HG03457 (cell line): ENCODE data around the gene KCNN4.

Experiments used
- ATAC-seq: cut with Tn5 transposase; IDR thresholded peaks from one replicate; pipeline ENCODE4 v1.9.1; 2021; ENCODE audit warnings: moderate number of reproducible peaks; ENCODE audit not compliant: unreplicated experiment

KCNN4 gene

GRCh38 chr19:43751466-43752220 is 29.1 kb downstream of the KCNN4 start:
- ATAC-seq: no peak

- no peak for ATAC-seq
These were observed 30.9 kb downstream of the KCNN4 start for GRCh38 chr19:43749898-43750297.

- no peak for ATAC-seq
These were observed 31.6 kb downstream of the KCNN4 start for GRCh38 chr19:43749152-43749551.

GRCh38 chr19:43748685-43749084 is 32.1 kb downstream of the KCNN4 start:
- no peak for ATAC-seq

- no peak for ATAC-seq
These were observed 32.6 kb downstream of the KCNN4 start for GRCh38 chr19:43748205-43748594.

GRCh38 chr19:43747557-43748204 is 33.1 kb downstream of the KCNN4 start:
- ATAC-seq: no peak

GRCh38 chr19:43743059-43743458 is 37.7 kb downstream of the KCNN4 start:
- ATAC-seq: no peak

- no peak for ATAC-seq
These were observed 39.5 kb downstream of the KCNN4 start for GRCh38 chr19:43741075-43741825.

- no peak for ATAC-seq
These were observed 41.1 kb downstream of the KCNN4 start for GRCh38 chr19:43739439-43740235.

GRCh38 chr19:43738780-43739211 is 42.0 kb downstream of the KCNN4 start:
- no peak for ATAC-seq

- ATAC-seq: no peak
These were observed 44.8 kb downstream of the KCNN4 start for GRCh38 chr19:43735957-43736356.

- no peak for ATAC-seq
These were observed 45.8 kb downstream of the KCNN4 start for GRCh38 chr19:43735013-43735412.

GRCh38 chr19:43731846-43732245 is 48.9 kb downstream of the KCNN4 start:
- no peak for ATAC-seq

GRCh38 chr19:43731346-43731745 is 49.4 kb downstream of the KCNN4 start:
- no peak for ATAC-seq

GRCh38 chr19:43729919-43730318 is 50.9 kb downstream of the KCNN4 start:
- no peak for ATAC-seq

GRCh38 chr19:43727593-43727853 is 53.2 kb downstream of the KCNN4 start:
- no peak for ATAC-seq

- ATAC-seq: no peak
These were observed 53.8 kb downstream of the KCNN4 start for GRCh38 chr19:43726736-43727592.

GRCh38 chr19:43725468-43725867 is 55.3 kb downstream of the KCNN4 start:
- no peak for ATAC-seq

GRCh38 chr19:43724896-43725295 is 55.9 kb downstream of the KCNN4 start:
- no peak for ATAC-seq

GRCh38 chr19:43723588-43723987 is 57.2 kb downstream of the KCNN4 start:
- ATAC-seq: no peak
